GM19463 (cell line): Measurements from ENCODE around the gene ANXA10.
"Not testable (repeated sequence)": the region's sequence is repeated elsewhere in the genome, so short reads cannot be mapped to it uniquely, and the experiment has no call there.

Experiments used
- ATAC-seq: cut with Tn5 transposase; IDR thresholded peaks from one replicate; pipeline ENCODE4 v1.9.1; 2021; ENCODE audit warnings: mild to moderate bottlenecking, moderate library complexity; ENCODE audit not compliant: unreplicated experiment

The ANXA10 gene

GRCh38 chr4:168113059-168113458 is 20.7 kb downstream of the ANXA10 start:
- ATAC-seq = not testable (repeated sequence)

GRCh38 chr4:168118116-168118655 is 25.8 kb downstream of the ANXA10 start:
- ATAC-seq = no peak

GRCh38 chr4:168119100-168119499 is 26.8 kb downstream of the ANXA10 start:
- no peak for ATAC-seq

- no peak for ATAC-seq
These were observed 27.6 kb downstream of the ANXA10 start for GRCh38 chr4:168119890-168120289.

- ATAC-seq = no peak
These were observed 28.5 kb downstream of the ANXA10 start for GRCh38 chr4:168120811-168121210.

GRCh38 chr4:168124008-168124641 is 31.8 kb downstream of the ANXA10 start:
- no peak for ATAC-seq

GRCh38 chr4:168126952-168127351 is 34.6 kb downstream of the ANXA10 start:
- ATAC-seq = no peak

- ATAC-seq = no peak
These were observed 36.3 kb downstream of the ANXA10 start for GRCh38 chr4:168128601-168129000.

GRCh38 chr4:168129046-168129772 is 36.9 kb downstream of the ANXA10 start:
- ATAC-seq = no peak

- no peak for ATAC-seq
These were observed 37.5 kb downstream of the ANXA10 start for GRCh38 chr4:168129802-168130201.

- ATAC-seq = no peak
These were observed 38.9 kb downstream of the ANXA10 start for GRCh38 chr4:168131196-168131595.

- ATAC-seq = no peak
These were observed 42.3 kb downstream of the ANXA10 start for GRCh38 chr4:168134651-168135050.

- not testable (repeated sequence) for ATAC-seq
These were observed 43.5 kb downstream of the ANXA10 start for GRCh38 chr4:168135860-168136259.

- not testable (repeated sequence) for ATAC-seq
These were observed 45.4 kb downstream of the ANXA10 start for GRCh38 chr4:168137695-168138094.

GRCh38 chr4:168138143-168138542 is 45.8 kb downstream of the ANXA10 start:
- ATAC-seq = no peak

GRCh38 chr4:168139336-168139735 is 47.0 kb downstream of the ANXA10 start:
- no peak for ATAC-seq

GRCh38 chr4:168141733-168142132 is 49.4 kb downstream of the ANXA10 start:
- no peak for ATAC-seq

- no peak for ATAC-seq
These were observed 51.3 kb downstream of the ANXA10 start for GRCh38 chr4:168143601-168144000.

GRCh38 chr4:168150420-168151050 is 58.2 kb downstream of the ANXA10 start:
- ATAC-seq = no peak

GRCh38 chr4:168151327-168151726 is 59.0 kb downstream of the ANXA10 start:
- no peak for ATAC-seq

- peak; percentile 43 for ATAC-seq
These were observed 60.6 kb downstream of the ANXA10 start for GRCh38 chr4:168152837-168153500.
